D721Med (cell line): ENCODE measurements around the gene ACP6.

Source experiments
- DNase-seq: peaks from one replicate; pipeline ENCODE4 v3.0.0; 2011; ENCODE audit warnings: low spot score; ENCODE audit not compliant: insufficient read length
- FAIRE-seq: peaks from 2 replicates; lab custom pipeline; 2011; peaks lifted over from hg19 to GRCh38; lab: Jason Lieb, UNC
- TF ChIP-seq, protein P1 (sequence below): IDR thresholded peaks from 2 replicates; pipeline ENCODE4 v1.5.1; 2012; ENCODE audit warnings: mild to moderate bottlenecking, control low read depth; ENCODE audit not compliant: insufficient read depth; ENCODE audit errors: missing control alignments

The ACP6 gene

DNA sequence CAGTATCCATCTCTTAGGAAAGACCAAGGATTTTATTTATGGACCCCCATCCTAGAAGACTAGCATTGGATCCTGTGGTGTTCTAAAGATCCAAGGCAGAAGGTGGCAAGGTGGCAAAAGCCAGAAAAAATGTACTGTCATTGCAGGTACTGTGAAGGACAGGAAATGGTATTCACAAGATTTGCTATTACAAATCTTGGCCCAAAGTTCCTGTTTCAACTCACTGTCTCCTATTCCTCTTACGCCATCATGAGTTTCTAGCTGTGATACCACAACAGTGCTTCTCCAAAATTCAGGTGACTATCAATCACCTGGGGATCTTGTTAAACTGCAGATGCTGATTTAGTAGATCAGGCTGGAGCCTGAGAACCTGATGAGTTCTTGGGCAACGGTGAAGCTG is 21.4 kb downstream of the ACP6 start:
- FAIRE-seq: no peak
- no peak for DNase-seq
- TF ChIP-seq, protein P1, sequence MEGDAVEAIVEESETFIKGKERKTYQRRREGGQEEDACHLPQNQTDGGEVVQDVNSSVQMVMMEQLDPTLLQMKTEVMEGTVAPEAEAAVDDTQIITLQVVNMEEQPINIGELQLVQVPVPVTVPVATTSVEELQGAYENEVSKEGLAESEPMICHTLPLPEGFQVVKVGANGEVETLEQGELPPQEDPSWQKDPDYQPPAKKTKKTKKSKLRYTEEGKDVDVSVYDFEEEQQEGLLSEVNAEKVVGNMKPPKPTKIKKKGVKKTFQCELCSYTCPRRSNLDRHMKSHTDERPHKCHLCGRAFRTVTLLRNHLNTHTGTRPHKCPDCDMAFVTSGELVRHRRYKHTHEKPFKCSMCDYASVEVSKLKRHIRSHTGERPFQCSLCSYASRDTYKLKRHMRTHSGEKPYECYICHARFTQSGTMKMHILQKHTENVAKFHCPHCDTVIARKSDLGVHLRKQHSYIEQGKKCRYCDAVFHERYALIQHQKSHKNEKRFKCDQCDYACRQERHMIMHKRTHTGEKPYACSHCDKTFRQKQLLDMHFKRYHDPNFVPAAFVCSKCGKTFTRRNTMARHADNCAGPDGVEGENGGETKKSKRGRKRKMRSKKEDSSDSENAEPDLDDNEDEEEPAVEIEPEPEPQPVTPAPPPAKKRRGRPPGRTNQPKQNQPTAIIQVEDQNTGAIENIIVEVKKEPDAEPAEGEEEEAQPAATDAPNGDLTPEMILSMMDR: no peak

DNA sequence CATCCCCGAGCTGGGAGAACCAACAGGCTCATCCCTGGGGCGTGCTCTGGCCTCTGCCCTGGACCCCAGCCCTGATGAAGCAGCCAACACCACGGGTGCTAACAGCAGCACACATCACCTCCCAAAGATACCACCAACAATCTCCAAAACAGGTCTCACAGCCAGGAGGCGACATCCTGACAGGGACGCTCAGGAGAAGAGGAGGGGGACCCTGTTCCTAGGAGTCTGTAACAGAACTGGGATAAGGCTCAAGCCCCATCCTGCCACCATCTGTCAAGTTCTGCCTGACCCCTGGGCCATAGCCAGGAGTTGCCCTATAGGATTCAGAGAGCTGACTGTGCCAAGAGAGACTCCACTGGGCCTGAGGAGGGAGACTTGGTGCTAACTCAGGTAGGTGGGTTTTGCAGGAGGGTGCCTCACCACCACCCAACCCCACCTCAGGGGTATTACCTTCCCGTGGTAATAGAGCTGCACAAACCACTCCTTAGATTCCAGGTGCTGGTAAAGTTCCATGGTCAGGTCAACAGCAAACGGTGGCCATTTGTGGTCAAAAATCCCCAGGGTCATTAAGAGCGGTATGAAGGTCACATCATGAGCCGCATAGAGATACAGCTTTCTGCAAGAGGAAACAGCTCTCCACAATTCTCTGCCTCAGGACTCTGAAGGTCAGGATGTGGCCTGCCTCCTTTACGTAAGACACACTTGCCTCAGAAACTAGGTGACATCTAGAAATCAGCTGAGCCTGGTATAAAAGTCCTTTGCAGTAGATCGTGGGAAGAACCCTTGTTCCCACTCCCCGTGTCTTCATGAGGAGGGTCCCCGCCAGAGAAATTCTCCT is 22.3 kb downstream of the ACP6 start:
- FAIRE-seq (no peak), DNase-seq (no peak)
- TF ChIP-seq, protein P1: no peak

DNA sequence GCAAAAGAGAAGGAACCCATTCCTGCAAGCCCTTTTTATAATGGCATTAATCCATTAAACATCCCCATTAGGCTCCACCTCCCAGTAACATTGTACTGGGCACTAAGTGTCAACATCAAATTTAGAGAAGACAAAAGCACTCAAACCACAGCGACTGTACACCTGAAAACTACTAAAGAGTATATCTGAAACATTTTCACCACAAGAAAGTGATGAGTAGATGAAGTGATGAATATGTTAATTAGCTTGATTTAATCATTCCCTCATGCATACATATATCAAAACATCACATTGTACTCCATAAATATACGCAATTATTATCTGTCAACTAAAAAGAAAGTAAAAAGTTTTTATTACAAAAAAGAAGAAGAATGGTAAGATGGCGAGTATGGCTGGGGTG is 26.4 kb downstream of the ACP6 start:
- no peak for FAIRE-seq
- TF ChIP-seq, protein P1: no peak
- DNase-seq: no peak

DNA sequence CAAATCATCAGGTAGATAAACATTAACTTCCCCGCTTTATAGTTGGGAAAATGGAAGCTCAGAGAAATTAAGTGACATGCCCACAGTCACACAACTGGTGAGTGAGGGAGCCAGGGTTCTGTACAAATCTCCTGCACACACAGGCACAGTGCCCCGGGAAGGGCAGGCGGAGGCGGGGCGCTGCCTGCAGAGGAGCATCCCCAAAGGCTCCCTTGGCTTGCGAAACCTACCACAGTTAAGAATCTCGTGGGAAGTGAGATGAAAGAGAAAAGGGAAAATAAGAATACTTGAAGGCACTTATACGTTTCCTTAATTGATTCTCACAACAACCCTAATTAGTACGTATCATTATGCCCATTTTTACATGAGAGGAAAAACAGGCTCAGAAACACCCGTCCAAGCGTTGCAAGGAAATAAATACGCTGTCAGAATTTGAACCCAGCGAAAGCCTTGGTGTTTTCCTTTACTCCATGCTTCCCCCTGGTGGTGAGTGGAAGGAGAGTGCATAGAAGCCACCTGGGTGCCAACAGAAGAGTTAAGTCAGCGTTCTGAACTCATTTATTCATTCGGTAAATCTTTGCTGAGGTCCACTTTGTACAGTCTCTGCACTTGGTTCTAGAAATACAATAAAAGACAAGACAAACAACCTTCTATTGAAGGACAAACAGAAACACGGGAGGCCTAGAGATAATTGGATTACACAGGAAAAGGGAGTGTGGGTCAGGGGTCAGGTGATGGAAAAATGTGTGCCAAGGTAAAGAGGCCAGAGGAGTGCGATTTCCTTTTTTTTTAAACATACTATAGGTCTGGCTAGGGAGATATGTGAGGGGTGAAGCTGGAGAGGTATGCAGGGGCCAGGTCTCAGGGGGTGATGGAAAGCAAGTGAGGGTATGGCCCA is 28.4 kb downstream of the ACP6 start:
- FAIRE-seq: no peak
- no peak for DNase-seq
- TF ChIP-seq, protein P1: peak; percentile 86

DNA sequence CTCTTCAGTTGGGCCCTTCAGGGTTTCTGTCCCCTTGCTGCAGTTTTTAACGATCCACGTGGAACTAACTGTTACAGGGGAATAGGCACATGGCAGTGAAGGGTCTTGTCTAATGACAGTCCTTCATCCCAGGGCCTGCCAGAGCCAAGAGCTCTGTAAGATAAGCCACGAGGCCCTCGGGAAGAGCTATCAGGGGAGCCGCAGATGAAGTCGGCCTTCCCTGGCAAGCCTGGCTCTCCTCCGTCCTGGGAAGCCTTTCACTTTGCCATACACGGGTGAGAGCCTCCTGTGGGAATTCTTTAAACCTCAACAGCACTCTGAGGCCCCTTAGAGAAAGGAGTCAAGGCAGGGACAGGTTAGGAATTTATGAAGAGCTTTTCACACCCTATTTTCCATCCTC is 29.0 kb downstream of the ACP6 start:
- FAIRE-seq (no peak), DNase-seq (no peak)
- TF ChIP-seq, protein P1: no peak

DNA sequence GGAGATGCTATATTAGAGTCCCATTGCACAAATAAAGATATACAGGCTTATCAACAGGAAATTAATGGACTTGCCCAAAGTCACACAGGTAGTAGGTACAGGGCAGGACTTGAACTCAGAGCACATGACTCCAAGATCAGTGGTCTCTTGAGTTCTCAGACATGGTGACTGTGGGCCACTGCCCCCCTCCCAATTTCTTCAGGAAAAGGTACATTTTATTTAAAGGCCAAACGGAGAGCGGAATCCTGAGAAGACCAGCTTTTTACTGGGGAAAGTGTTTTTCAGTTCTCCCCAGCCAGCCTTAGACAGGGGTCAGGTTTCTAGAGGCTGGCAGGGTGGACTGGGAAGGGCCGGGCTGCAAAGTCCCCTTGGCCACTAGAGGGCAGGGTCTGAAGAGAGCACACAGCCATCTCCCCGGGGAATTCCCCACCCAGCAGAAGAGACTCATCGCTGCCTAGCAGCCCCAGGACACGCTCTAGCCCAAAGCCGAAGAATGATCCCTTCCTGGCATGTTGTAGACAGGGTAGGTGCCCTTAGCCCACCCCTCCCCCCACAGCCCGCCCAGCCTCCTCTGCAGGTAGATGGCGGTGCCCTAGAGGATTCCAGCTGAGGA is 29.7 kb downstream of the ACP6 start:
- TF ChIP-seq, protein P1: peak; percentile 78
- DNase-seq (peak; percentile 51), FAIRE-seq (no peak)
